Bronchial epithelial cell (primary cell): ENCODE measurements around the gene LNPK. TPM values are rescaled to one million over a fixed set of nuclear protein-coding genes. Genes with fewer than 3 reads are reported as not detected.

Source experiments
- DNase-seq: peaks from one replicate; pipeline ENCODE4 v3.0.0-alpha.2; 2010; ENCODE audit warnings: low read depth
- FAIRE-seq: peaks from 2 replicates; lab custom pipeline; 2011; peaks lifted over from hg19 to GRCh38; lab: Jason Lieb, UNC
- H3K27me3 ChIP-seq: 2 replicates; pipeline ENCODE4 v1.5.1; 2011; ENCODE audit warnings: low read length; ENCODE audit not compliant: control insufficient read depth, insufficient read depth
- H3K36me3 ChIP-seq: 2 replicates; pipeline ENCODE4 v1.5.1; 2011; ENCODE audit warnings: low read length; ENCODE audit not compliant: control insufficient read depth, insufficient read depth
- H3K4me3 ChIP-seq: 2 replicates; pipeline ENCODE4 v1.5.1; 2011; ENCODE audit warnings: mild to moderate bottlenecking, low read depth, low read length, control low read depth
- total RNA-seq: library from RNA; depleted of rRNA; stranded (reverse); fragments of >200 nt; gene quantifications from 2 replicates; pipeline ENCODE4 v1.2.1, GENCODE V29; 2014
- TF ChIP-seq, protein P1 (sequence below): IDR thresholded peaks from 2 replicates; pipeline ENCODE4 v1.5.1; 2011; ENCODE audit warnings: mild to moderate bottlenecking, moderate library complexity, low read length, control low read depth, inconsistent platforms; ENCODE audit not compliant: insufficient read depth, severe bottlenecking

LNPK gene
- total RNA-seq, 1 donor from 2014 or later, result 20.0 TPM

DNA sequence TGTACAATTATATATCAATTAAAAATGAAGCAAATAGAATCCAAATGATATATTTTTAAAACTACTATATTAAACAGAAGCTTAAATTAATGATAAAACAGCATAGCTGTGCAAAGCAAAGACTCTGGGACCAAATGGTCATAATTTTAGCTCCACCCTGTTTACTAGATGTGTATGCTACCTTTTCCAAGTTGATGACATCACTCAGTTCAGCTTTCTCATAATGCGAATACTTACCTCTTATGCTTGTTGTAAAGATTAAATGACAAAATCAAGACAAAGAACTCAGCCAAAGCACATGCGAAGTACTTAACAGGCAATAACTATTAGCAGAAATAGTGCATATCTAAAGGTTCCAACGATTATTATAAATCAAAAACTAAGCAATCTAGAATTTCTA lies 51.6 kb downstream of the LNPK start:
- no peak for FAIRE-seq
- Histone ChIP-seq H3K36me3 (no peaks in the 10 kb centered on the region), H3K4me3 (no peak overlapping the region), H3K27me3 (no peaks in the 10 kb centered on the region)
- DNase-seq, result no peak
- TF ChIP-seq, protein P1, sequence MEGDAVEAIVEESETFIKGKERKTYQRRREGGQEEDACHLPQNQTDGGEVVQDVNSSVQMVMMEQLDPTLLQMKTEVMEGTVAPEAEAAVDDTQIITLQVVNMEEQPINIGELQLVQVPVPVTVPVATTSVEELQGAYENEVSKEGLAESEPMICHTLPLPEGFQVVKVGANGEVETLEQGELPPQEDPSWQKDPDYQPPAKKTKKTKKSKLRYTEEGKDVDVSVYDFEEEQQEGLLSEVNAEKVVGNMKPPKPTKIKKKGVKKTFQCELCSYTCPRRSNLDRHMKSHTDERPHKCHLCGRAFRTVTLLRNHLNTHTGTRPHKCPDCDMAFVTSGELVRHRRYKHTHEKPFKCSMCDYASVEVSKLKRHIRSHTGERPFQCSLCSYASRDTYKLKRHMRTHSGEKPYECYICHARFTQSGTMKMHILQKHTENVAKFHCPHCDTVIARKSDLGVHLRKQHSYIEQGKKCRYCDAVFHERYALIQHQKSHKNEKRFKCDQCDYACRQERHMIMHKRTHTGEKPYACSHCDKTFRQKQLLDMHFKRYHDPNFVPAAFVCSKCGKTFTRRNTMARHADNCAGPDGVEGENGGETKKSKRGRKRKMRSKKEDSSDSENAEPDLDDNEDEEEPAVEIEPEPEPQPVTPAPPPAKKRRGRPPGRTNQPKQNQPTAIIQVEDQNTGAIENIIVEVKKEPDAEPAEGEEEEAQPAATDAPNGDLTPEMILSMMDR, result no peak

DNA sequence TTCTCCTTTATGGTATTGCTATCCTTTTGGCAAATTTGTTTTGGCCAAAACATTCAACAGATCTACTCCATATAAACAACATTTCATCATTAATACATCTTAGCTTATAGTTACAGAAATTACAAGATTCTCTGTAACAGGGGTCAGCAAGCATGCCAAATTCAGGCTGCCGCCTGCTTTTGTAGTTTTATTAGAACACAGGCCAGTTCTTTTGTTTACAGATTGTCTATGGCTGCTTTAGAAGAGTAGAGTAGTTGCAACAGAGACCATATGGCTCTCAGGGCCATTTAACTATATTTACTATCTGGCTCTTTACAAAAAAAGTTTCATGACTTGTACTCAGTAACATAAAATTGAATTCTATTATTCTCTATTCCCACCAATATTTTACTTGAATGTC lies 53.9 kb downstream of the LNPK start:
- no peaks in the 10 kb centered on the region for H3K36me3 ChIP-seq
- DNase-seq, result no peak
- no peaks in the 10 kb centered on the region for H3K27me3 ChIP-seq
- FAIRE-seq, result no peak
- TF ChIP-seq, protein P1, result no peak
- no peak overlapping the region for H3K4me3 ChIP-seq

DNA sequence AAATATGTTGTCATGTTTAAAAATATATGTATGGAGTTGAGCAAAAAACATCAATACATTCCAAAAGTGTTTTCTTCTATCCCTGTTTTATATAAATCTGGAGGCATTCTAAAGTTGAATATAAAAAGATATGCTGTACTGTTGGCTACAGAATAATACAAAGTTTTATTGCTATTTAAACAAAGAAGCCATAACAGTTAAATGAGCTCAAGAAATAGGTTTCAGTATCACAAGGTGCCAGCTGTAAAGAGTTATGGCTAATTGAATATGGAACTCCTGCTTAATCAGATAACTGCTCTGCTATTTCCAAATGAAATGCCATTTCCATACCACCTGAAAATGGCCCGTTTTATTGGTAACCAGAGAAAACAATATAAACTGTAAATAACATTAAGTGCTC lies 55.0 kb downstream of the LNPK start:
- no peak for DNase-seq
- no peak for FAIRE-seq
- Histone ChIP-seq H3K27me3 (no peaks in the 10 kb centered on the region), H3K36me3 (no peaks in the 10 kb centered on the region), H3K4me3 (no peak overlapping the region)
- TF ChIP-seq, protein P1, result no peak

DNA sequence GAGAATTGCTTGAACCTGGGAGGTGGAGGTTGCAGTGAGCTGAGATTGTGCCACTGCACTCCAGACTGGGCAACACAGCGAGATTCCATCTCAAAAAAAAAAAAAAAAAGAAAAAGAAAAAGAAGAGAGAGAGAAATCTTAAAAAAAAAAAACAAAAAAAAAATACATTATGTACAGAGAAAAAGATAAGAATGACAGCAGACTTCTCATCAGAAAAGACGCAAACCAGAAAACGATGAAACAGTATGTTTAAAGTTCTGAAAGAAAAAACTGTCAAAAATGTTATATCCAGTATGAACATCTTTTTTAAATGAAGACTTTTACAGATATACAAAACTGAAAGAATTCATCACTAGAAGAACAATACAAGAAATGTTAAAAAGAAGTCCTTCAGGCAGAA lies 60.4 kb downstream of the LNPK start:
- Histone ChIP-seq H3K27me3 (no peaks in the 10 kb centered on the region), H3K36me3 (no peaks in the 10 kb centered on the region), H3K4me3 (no peak overlapping the region)
- no peak for FAIRE-seq
- TF ChIP-seq, protein P1, result no peak
- no peak for DNase-seq

DNA sequence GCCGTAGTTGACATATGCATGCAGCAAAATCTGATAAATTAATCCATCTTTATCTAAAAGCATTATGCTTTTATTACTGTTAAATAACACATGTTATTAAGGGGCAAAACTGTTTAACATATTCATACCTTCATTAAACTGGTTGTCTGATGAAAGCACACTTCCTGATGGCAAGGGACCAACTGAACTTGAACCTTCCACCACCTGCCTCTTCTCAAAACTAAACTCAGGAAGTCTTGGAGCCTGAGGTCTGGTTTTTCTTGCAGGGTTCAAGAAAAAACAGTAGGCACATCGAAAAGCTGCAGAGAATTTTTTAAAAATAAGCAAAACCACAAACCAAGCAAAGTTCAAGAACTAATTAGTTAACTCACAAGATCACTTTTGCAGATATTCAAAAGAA lies 64.9 kb downstream of the LNPK start:
- DNase-seq (no peak), FAIRE-seq (no peak)
- H3K36me3 ChIP-seq, result no peaks in the 10 kb centered on the region
- H3K4me3 ChIP-seq, result no peak overlapping the region
- TF ChIP-seq, protein P1, result no peak
- no peaks in the 10 kb centered on the region for H3K27me3 ChIP-seq
